ENCODE results near the gene FEM1A. TPM values are rescaled to one million over a fixed set of nuclear protein-coding genes. Genes with fewer than 3 reads are reported as not detected.

FEM1A gene
- total and polyA plus RNA-seq, 2 of the 8 experiments (the other 6 are each of a cell fraction or from before 2014, with no cell fraction given) = 6.7 to 16.1 TPM

GRCh38 chr19:4758082-4758481 lies 33.5 kb upstream of the FEM1A start (continued):
- no peak for TF ChIP-seq HDAC6 (IDR thresholded peaks at IDR 0.05; ENCODE audit: low read depth, low read length)
- no peak for TF ChIP-seq BRCA1 (IDR thresholded peaks at IDR 0.05; ENCODE audit: low read depth, low read length)
- TF ChIP-seq CREB1 (IDR thresholded peaks at IDR 0.05) = no peak
- no peak for TF ChIP-seq MAFK (IDR thresholded peaks at IDR 0.05; ENCODE audit: low read depth, low read length)

All from H1 (cell line).